ENCODE measurements around the gene PRDM10.
A peak's percentile ranks its signal among the peaks of the same experiment; 100 is the strongest.

PRDM10 gene

GRCh38 chr11:130002846-130003716 lies 446 bp upstream of the PRDM10 start:
- H3K4me2 ChIP-seq (ENCODE audit: low read length) = peak overlapping the region; percentile 90
- no peaks in the 10 kb centered on the region for H3K27me3 ChIP-seq (ENCODE audit: low read depth, low read length)
- H3K9ac ChIP-seq (ENCODE audit: low read length) = peak overlapping the region; percentile 90
- peaks cover 3% of the 10 kb centered on the region; the same call in 1 of the 2 replicates for H4K20me1 ChIP-seq (ENCODE audit: insufficient read depth, low read length)
- H3K9me3 ChIP-seq (ENCODE audit: insufficient read depth, low read length) = no peaks in the 10 kb centered on the region
- peak overlapping the region; percentile 90 for H3K27ac ChIP-seq (ENCODE audit: low read length)
- peaks cover 36% of the 10 kb centered on the region for H3K79me2 ChIP-seq (ENCODE audit: low read length)
- H3K4me1 ChIP-seq (ENCODE audit: low read length) = peaks cover 15% of the 10 kb centered on the region
- H2AFZ ChIP-seq (ENCODE audit: low read depth, low read length) = peak overlapping the region; percentile 92
- H3K36me3 ChIP-seq (replicated peaks; ENCODE audit: low read depth, low read length) = peaks cover 2% of the 10 kb centered on the region
- peak overlapping the region; percentile 90 for H3K4me3 ChIP-seq (ENCODE audit: low read length)
- TF ChIP-seq EZH2phosphoT487 (IDR thresholded peaks at IDR 0.05; ENCODE audit: low read depth) (no peak), CTCF (IDR thresholded peaks at IDR 0.05; ENCODE audit: low read depth, low read length) (no peak)

- H3K27ac ChIP-seq (ENCODE audit: low read length) = peak overlapping the region; percentile 90
- TF ChIP-seq CTCF (IDR thresholded peaks at IDR 0.05; ENCODE audit: low read depth, low read length) = no peak
- no peak for TF ChIP-seq EZH2phosphoT487 (IDR thresholded peaks at IDR 0.05; ENCODE audit: low read depth)
- H3K9ac ChIP-seq (ENCODE audit: low read length) = peak overlapping the region; percentile 90
- peaks cover 3% of the 10 kb centered on the region; the same call in 1 of the 2 replicates for H4K20me1 ChIP-seq (ENCODE audit: insufficient read depth, low read length)
- H3K79me2 ChIP-seq (ENCODE audit: low read length) = peaks cover 36% of the 10 kb centered on the region
- H3K4me2 ChIP-seq (ENCODE audit: low read length) = peak overlapping the region; percentile 97
- H3K36me3 ChIP-seq (replicated peaks; ENCODE audit: low read depth, low read length) = peaks cover 5% of the 10 kb centered on the region
- H3K4me3 ChIP-seq (ENCODE audit: low read length) = peak overlapping the region; percentile 90
- peaks cover 15% of the 10 kb centered on the region for H3K4me1 ChIP-seq (ENCODE audit: low read length)
- no peak overlapping the region for H2AFZ ChIP-seq (ENCODE audit: low read depth, low read length)
- no peaks in the 10 kb centered on the region for H3K9me3 ChIP-seq (ENCODE audit: insufficient read depth, low read length)
- H3K27me3 ChIP-seq (ENCODE audit: low read depth, low read length) = no peaks in the 10 kb centered on the region
Measured at GRCh38 chr11:130001461-130002351, 929 bp downstream of the PRDM10 start.

GRCh38 chr11:130000552-130001176 lies 2.0 kb downstream of the PRDM10 start:
- Histone ChIP-seq H3K27me3 (ENCODE audit: low read depth, low read length) (no peaks in the 10 kb centered on the region), H3K4me1 (ENCODE audit: low read length) (peaks cover 15% of the 10 kb centered on the region), H3K4me3 (ENCODE audit: low read length) (peak overlapping the region; percentile 90), H3K4me2 (ENCODE audit: low read length) (peak overlapping the region; percentile 97), H2AFZ (ENCODE audit: low read depth, low read length) (no peak overlapping the region), H3K36me3 (replicated peaks; ENCODE audit: low read depth, low read length) (peaks cover 5% of the 10 kb centered on the region), H3K79me2 (ENCODE audit: low read length) (peaks cover 39% of the 10 kb centered on the region), H4K20me1 (ENCODE audit: insufficient read depth, low read length) (peaks cover 3% of the 10 kb centered on the region; the same call in 1 of the 2 replicates), H3K9ac (ENCODE audit: low read length) (peak overlapping the region; percentile 90), H3K9me3 (ENCODE audit: insufficient read depth, low read length) (no peaks in the 10 kb centered on the region), H3K27ac (ENCODE audit: low read length) (no peak overlapping the region)
- TF ChIP-seq CTCF (IDR thresholded peaks at IDR 0.05; ENCODE audit: low read depth, low read length) (no peak), EZH2phosphoT487 (IDR thresholded peaks at IDR 0.05; ENCODE audit: low read depth) (no peak)
